Psoas muscle (tissue), 8 donors: Measurements from ENCODE around the gene MUCL1. TPM values are rescaled to one million over a fixed set of nuclear protein-coding genes. Genes with fewer than 3 reads are reported as not detected.

ENCODE experiments used
- ATAC-seq, 4 donors: fragments of 200-7000 bp; cut with Tn5 transposase; one replicate each; pipeline ENCODE4 v1.9.1; 2020; ENCODE audit warnings: moderate library complexity in 3 of 4, mild to moderate bottlenecking in 2 of 4
- DNase-seq, 2 donors: peaks; one replicate each; pipeline ENCODE4 v3.0.0-alpha.2; 2020
- H3K27ac ChIP-seq: fragments of 200-600 bp; one replicate; pipeline ENCODE4 v1.8.0; 2022
- H3K27me3 ChIP-seq, 3 donors: fragments of 200-600 bp in 1 of 3; one replicate each; pipeline versions ENCODE4 v1.6.1 to v1.8.0; 2013 to 2022; ENCODE audit warnings: low read length in 2 of 3, mild to moderate bottlenecking in 2 of 3, moderate library complexity in 1 of 3; ENCODE audit not compliant: insufficient read depth in 3 of 3
- H3K36me3 ChIP-seq, 2 donors: fragments of 200-600 bp in 1 of 2; one replicate each; pipeline versions ENCODE4 v1.6.1 to v1.8.0; 2013 to 2022; ENCODE audit warnings: low read depth in 1 of 2, mild to moderate bottlenecking in 1 of 2, moderate library complexity in 1 of 2; ENCODE audit not compliant: insufficient read depth in 1 of 2
- H3K4me1 ChIP-seq: fragments of 200-600 bp; one replicate; pipeline ENCODE4 v1.8.0; 2022
- H3K4me3 ChIP-seq: fragments of 200-600 bp; one replicate; pipeline ENCODE4 v1.8.0; 2022; ENCODE audit warnings: mild to moderate bottlenecking
- H3K9me3 ChIP-seq: fragments of 200-600 bp; one replicate; pipeline ENCODE4 v1.8.0; 2022
- CTCF ChIP-seq: fragments of 200-600 bp; IDR thresholded peaks from one replicate; pipeline ENCODE4 v1.8.0; 2022; ENCODE audit warnings: antibody characterized with exemption
- WGBS, 3 donors: extraction: QIAGEN DNeasy Blood & Tissue Kit; methylation state at CpG; one replicate each; pipeline versions ENCODE4 v1.1.6 to v1.1.7; 2013; 5-methylcytosine and 5-hydroxymethylcytosine counted together
- intact Hi-C, 2 donors: fragments of 100-400 bp; cut with DNase I; formaldehyde crosslinking; loops; one replicate each; pipeline versions ENCODE4 v1.11.0 to v1.14.2; 2022
- polyA plus RNA-seq, 3 donors: library from polyadenylated mRNA; stranded (reverse); fragments of 200-250 nt; gene quantifications; one replicate each; pipeline ENCODE4 v1.2.3, GENCODE V29; 2013
- total RNA-seq, 4 donors: library from RNA; stranded (reverse); fragmentation: NEBNext Ultra II Directional in 2 of 4; extraction: Animal tissue kit (Norgen Biotek cat#: 25700) in 2 of 4; gene quantifications; one replicate each; pipeline versions ENCODE4 v1.2.1 to v1.2.4, GENCODE V29; 2021 to 2023
- donor health status: healthy with polysubstance abuse.
- donor health status: DM: no; HTN: no; CAD: no; lungs with moderate emphysema.
- donor health status: Bipolar disorder and iron deficiency.
- donor health status: healthy.
- donor health status: DM: yes; HTN: yes; CAD: no.
- donor health status: DM: no; HTN: no; CAD: no.
- donor health status: DM: no; HTN: no; CAD: no.
- donor health status: DM: yes; HTN: yes; CAD: no.

MUCL1 gene
- total and polyA plus RNA-seq, 7 donors, result not detected

- WGBS, 3 donors, result 93 to 94% (median 93%) methylated on average over 1 of the region's 1 CpG
- Histone ChIP-seq H3K27ac (no peak overlapping the region), H3K4me3 (no peak overlapping the region), H3K36me3 (no peaks in the 10 kb centered on the region), H3K27me3 (peaks cover 0 to 5% (median 2%) of the 10 kb centered on the region in 3 donors), H3K4me1 (no peaks in the 10 kb centered on the region), H3K9me3 (no peaks in the 10 kb centered on the region)
- ATAC-seq, result no peak
- no peak for DNase-seq
- intact Hi-C loops, result no loop called here
- TF ChIP-seq CTCF, result no peak
Observed at GRCh38 chr12:54861927-54862326, 7.6 kb downstream of the MUCL1 start.

- DNase-seq, result no peak
- H3K9me3 ChIP-seq, result no peaks in the 10 kb centered on the region
Observed at GRCh38 chr12:54863948-54864618, 9.8 kb downstream of the MUCL1 start.

GRCh38 chr12:54865683-54866324 lies 11.5 kb downstream of the MUCL1 start:
- intact Hi-C loops, result no loop called here
- peaks cover 0 to 2% (median 0%) of the 10 kb centered on the region in 3 donors for H3K27me3 ChIP-seq
- H3K27ac ChIP-seq, result no peak overlapping the region
- H3K4me1 ChIP-seq, result no peaks in the 10 kb centered on the region
- H3K9me3 ChIP-seq, result no peaks in the 10 kb centered on the region
- H3K4me3 ChIP-seq, result no peak overlapping the region
- no peaks in the 10 kb centered on the region for H3K36me3 ChIP-seq
- TF ChIP-seq CTCF, result no peak
- DNase-seq, result no peak
- WGBS, 3 donors, result 86 to 89% (median 86%) methylated on average over 4 of the region's 4 CpGs
- no peak for ATAC-seq

More at GRCh38 chr12:54863948-54864618, 9.8 kb downstream of the MUCL1 start:
- intact Hi-C loops, result no loop called here
- H3K4me1 ChIP-seq, result no peaks in the 10 kb centered on the region
- H3K27ac ChIP-seq, result no peak overlapping the region
- ATAC-seq, result no peak
- H3K4me3 ChIP-seq, result no peak overlapping the region
- TF ChIP-seq CTCF, result no peak
- H3K27me3 ChIP-seq, result peaks cover 0 to 3% (median 0%) of the 10 kb centered on the region in 3 donors
- WGBS, 3 donors, result 57 to 68% (median 58%) methylated on average over 1 of the region's 1 CpG
- no peaks in the 10 kb centered on the region for H3K36me3 ChIP-seq

GRCh38 chr12:54868690-54869089 lies 14.4 kb downstream of the MUCL1 start:
- intact Hi-C loops, result no loop called here
- no peak overlapping the region for H3K27ac ChIP-seq
- DNase-seq, result no peak
- H3K4me3 ChIP-seq, result no peak overlapping the region
- H3K4me1 ChIP-seq, result no peaks in the 10 kb centered on the region
- peaks cover 0 to 2% (median 0%) of the 10 kb centered on the region in 3 donors for H3K27me3 ChIP-seq
- no peaks in the 10 kb centered on the region for H3K36me3 ChIP-seq
- no peak for TF ChIP-seq CTCF
- no peaks in the 10 kb centered on the region for H3K9me3 ChIP-seq
- WGBS, 3 donors, result 62 to 70% (median 64%) methylated on average over 2 of the region's 2 CpGs
- no peak for ATAC-seq
